ENCODE results near the gene IFT57. TPM values are rescaled to one million over a fixed set of nuclear protein-coding genes. Genes with fewer than 3 reads are reported as not detected.

Gene IFT57
- total and polyA plus RNA-seq, 9 of the 15 experiments (the other 6 are each of a cell fraction or from before 2014, with no cell fraction given): 1.5 to 20.1 (median 9.9) TPM

DNA sequence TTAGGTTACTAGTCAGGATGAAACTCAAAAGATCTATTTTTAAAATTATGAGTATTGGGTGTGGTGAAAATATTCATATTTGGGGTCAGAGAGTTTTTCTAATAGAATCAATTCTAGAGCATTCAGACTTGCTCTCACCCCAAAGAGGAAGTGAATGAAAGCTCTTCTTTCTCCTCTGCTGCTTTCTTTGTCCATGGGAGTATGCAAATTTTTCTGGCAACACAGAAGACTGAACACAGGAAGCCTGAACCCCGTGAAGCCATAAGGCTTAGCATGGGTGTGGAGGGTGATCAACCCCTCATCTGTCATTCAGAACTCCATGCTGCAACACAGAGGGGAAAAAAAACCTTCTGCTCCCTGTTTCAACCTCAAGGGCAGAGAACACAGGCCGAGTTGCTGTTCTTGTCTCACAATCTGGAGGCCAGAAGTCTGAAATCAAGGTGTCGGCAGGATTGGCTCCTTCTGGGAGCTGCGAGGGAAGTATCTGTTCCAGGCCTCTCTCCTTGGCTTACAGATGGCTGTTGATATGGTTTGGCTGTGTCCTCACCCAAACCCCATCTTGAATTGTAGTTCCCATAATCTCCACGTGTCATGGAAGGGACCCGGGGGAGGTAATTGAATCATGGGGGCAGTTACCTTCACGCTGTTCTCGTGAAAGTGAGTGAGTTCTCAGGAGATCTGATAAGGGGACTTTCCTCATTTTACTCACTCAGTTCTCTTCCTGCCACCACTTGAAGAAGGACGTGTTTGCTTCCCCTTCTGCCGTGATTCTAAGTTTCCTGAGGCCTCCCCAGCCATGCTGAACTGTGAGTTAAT, 97.7 kb downstream of the IFT57 start (continued):
- TF ChIP-seq, protein P1, sequence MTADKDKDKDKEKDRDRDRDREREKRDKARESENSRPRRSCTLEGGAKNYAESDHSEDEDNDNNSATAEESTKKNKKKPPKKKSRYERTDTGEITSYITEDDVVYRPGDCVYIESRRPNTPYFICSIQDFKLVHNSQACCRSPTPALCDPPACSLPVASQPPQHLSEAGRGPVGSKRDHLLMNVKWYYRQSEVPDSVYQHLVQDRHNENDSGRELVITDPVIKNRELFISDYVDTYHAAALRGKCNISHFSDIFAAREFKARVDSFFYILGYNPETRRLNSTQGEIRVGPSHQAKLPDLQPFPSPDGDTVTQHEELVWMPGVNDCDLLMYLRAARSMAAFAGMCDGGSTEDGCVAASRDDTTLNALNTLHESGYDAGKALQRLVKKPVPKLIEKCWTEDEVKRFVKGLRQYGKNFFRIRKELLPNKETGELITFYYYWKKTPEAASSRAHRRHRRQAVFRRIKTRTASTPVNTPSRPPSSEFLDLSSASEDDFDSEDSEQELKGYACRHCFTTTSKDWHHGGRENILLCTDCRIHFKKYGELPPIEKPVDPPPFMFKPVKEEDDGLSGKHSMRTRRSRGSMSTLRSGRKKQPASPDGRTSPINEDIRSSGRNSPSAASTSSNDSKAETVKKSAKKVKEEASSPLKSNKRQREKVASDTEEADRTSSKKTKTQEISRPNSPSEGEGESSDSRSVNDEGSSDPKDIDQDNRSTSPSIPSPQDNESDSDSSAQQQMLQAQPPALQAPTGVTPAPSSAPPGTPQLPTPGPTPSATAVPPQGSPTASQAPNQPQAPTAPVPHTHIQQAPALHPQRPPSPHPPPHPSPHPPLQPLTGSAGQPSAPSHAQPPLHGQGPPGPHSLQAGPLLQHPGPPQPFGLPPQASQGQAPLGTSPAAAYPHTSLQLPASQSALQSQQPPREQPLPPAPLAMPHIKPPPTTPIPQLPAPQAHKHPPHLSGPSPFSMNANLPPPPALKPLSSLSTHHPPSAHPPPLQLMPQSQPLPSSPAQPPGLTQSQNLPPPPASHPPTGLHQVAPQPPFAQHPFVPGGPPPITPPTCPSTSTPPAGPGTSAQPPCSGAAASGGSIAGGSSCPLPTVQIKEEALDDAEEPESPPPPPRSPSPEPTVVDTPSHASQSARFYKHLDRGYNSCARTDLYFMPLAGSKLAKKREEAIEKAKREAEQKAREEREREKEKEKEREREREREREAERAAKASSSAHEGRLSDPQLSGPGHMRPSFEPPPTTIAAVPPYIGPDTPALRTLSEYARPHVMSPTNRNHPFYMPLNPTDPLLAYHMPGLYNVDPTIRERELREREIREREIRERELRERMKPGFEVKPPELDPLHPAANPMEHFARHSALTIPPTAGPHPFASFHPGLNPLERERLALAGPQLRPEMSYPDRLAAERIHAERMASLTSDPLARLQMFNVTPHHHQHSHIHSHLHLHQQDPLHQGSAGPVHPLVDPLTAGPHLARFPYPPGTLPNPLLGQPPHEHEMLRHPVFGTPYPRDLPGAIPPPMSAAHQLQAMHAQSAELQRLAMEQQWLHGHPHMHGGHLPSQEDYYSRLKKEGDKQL (CRISPR knock-in tag; IDR thresholded peaks at IDR 0.05; ENCODE audit: borderline replicate concordance): no peak
- TF ChIP-seq FOXM1 (IDR thresholded peaks at IDR 0.05; ENCODE audit: low read depth) (no peak), FOXM1 (CRISPR knock-in tag; IDR thresholded peaks at IDR 0.05; ENCODE audit: low read depth) (no peak), FOXK2 (conservative IDR thresholded peaks at IDR 0.05 in 1 of 2, IDR thresholded peaks at IDR 0.05 in 1 of 2; ENCODE audit: low read depth in 2 of 2) (no peak; a peak in 1 of 4 replicates), FOXJ2 (tag; IDR thresholded peaks at IDR 0.05) (no peak), NFIC (IDR thresholded peaks at IDR 0.05) (peak; percentile 23; the same call in 1 of the 2 replicates), MTF1 (CRISPR knock-in tag; IDR thresholded peaks at IDR 0.05; ENCODE audit: borderline replicate concordance) (no peak), MBD2 (IDR thresholded peaks at IDR 0.05; ENCODE audit: borderline replicate concordance, low read depth) (no peak), BHLHE40 (IDR thresholded peaks at IDR 0.05; ENCODE audit: low read length) (0 out of 2 replicates have a peak, but pooled peaks have one; percentile 13), SMARCA5 (IDR thresholded peaks at IDR 0.05) (no peak), MTA3 (IDR thresholded peaks at IDR 0.05; ENCODE audit: borderline replicate concordance) (0 out of 2 replicates have a peak, but pooled peaks have one; percentile 33), ZNF408 (CRISPR knock-in tag; IDR thresholded peaks at IDR 0.05; ENCODE audit: low read depth) (no peak), MTA1 (IDR thresholded peaks at IDR 0.05; ENCODE audit: borderline replicate concordance) (no peak), SMAD4 (CRISPR knock-in tag; conservative IDR thresholded peaks at IDR 0.05) (peak; percentile 65)
- TF ChIP-seq, protein P2, sequence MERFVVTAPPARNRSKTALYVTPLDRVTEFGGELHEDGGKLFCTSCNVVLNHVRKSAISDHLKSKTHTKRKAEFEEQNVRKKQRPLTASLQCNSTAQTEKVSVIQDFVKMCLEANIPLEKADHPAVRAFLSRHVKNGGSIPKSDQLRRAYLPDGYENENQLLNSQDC (CRISPR knock-in tag; IDR thresholded peaks at IDR 0.05): no peak
- TF ChIP-seq, protein P3, sequence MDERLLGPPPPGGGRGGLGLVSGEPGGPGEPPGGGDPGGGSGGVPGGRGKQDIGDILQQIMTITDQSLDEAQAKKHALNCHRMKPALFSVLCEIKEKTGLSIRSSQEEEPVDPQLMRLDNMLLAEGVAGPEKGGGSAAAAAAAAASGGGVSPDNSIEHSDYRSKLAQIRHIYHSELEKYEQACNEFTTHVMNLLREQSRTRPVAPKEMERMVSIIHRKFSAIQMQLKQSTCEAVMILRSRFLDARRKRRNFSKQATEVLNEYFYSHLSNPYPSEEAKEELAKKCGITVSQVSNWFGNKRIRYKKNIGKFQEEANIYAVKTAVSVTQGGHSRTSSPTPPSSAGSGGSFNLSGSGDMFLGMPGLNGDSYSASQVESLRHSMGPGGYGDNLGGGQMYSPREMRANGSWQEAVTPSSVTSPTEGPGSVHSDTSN (CRISPR knock-in tag; IDR thresholded peaks at IDR 0.05; ENCODE audit: low read depth): no peak
- TF ChIP-seq, protein P3 (tag; conservative IDR thresholded peaks at IDR 0.05; ENCODE audit: low read depth): peak; percentile 35; the same call in 1 of the 2 replicates
- TF ChIP-seq, protein P4, sequence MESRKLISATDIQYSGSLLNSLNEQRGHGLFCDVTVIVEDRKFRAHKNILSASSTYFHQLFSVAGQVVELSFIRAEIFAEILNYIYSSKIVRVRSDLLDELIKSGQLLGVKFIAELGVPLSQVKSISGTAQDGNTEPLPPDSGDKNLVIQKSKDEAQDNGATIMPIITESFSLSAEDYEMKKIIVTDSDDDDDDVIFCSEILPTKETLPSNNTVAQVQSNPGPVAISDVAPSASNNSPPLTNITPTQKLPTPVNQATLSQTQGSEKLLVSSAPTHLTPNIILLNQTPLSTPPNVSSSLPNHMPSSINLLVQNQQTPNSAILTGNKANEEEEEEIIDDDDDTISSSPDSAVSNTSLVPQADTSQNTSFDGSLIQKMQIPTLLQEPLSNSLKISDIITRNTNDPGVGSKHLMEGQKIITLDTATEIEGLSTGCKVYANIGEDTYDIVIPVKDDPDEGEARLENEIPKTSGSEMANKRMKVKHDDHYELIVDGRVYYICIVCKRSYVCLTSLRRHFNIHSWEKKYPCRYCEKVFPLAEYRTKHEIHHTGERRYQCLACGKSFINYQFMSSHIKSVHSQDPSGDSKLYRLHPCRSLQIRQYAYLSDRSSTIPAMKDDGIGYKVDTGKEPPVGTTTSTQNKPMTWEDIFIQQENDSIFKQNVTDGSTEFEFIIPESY (CRISPR knock-in tag; IDR thresholded peaks at IDR 0.05): no peak
